NCI-H510A (cell line): ENCODE data around the gene FBXO44.
"Not testable (repeated sequence)": the region's sequence is repeated elsewhere in the genome, so short reads cannot be mapped to it uniquely, and the experiment has no call there.

ENCODE experiments used
- DNase-seq: peaks from one replicate; lab custom pipeline; 2025; lab: John Stamatoyannopoulos, UW

Gene FBXO44, protein sequence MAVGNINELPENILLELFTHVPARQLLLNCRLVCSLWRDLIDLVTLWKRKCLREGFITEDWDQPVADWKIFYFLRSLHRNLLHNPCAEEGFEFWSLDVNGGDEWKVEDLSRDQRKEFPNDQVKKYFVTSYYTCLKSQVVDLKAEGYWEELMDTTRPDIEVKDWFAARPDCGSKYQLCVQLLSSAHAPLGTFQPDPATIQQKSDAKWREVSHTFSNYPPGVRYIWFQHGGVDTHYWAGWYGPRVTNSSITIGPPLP

GRCh38 chr1:11654137-11654938, at the start of gene FBXO44, which contains the start of gene FBXO2:
FBXO44 (plus strand) TSS chr1:11654877; CDS start chr1:11655836, 959 bp downstream.
FBXO2 (minus strand) TSS chr1:11654429; CDS start chr1:11654340, 89 bp downstream.
- peak; percentile 82 for DNase-seq

DNA sequence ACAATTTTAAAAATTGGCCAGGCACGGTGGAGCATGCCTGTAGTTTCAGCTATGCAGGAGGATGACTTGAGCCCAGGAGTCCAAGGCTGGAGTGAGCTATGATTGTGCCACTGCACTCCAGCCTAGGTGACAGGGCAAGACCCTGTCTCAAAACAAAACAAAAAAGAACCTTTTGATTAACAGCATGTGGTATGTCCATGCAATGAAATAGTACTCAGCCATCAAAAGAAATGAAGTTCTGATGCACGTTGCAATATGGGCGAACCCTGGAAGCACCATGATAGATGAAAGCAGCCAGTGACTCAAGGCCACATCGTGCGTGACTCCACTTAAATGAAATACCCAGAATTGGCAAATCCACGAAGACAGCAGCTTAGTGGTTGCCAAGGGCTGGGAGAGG, 47.9 kb upstream of the FBXO44 start:
- DNase-seq = no peak

- DNase-seq = not testable (repeated sequence)
Observed at GRCh38 chr1:11608596-11609130, 46.0 kb upstream of the FBXO44 start.

GRCh38 chr1:11609378-11609777, 45.3 kb upstream of the FBXO44 start:
- not testable (repeated sequence) for DNase-seq

GRCh38 chr1:11610629-11611180, 44.0 kb upstream of the FBXO44 start:
- DNase-seq = no peak

DNA sequence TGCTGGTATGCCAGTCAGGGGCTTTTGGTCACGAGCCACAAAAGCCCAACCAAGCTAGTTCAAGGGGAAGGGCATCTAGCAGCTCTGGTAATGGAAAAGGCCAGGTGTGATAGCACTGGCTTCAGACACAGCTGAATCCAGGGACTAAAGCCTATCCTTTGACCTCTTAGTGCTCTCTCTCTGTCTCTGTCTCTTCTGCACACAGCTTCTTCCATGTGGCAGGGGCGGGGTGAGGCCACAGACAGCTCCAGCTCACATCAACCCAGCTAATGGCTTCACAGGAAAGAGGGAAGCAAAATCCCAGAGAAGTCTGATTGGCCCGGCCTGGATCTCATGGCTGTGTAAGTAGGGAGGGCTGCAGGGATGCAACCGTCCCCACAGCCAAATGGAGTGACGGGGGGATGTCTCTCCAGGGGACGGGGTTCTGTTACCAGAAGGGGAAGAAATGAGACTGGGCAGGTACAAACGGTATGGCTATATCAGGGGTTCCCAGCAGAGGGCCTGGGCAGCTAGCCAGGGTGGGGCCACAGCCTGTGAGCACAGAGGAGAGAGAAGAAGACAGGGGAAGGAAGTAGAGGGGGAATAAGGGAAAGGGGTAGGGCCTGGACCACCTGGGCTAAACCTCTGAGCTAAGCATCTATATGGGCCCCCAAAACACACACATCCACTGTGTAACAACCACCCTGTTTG, 42.9 kb upstream of the FBXO44 start:
- DNase-seq = no peak

- DNase-seq = no peak
Observed at GRCh38 chr1:11613347-11613746, 41.3 kb upstream of the FBXO44 start.

DNA sequence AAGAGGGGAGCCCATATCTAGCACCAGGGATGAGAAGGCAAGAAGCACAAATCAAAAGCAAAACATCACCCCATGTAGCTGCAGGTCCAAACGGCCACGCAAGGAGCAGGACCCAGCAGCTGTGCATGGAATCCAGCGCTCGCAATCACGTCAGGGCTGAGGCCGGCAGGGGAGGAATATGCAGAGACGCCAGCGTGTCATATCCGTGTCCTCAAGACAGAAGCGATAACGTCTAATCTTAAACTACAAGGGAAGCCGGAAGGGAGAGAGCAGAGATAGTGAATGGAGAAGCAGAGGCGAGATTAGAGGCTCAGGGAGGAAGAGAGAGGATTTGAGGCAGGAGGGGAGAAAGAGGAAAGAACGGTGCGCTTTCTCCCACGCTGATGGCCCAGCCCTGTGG, 39.6 kb upstream of the FBXO44 start:
- DNase-seq = no peak

- no peak for DNase-seq
Observed at GRCh38 chr1:11616766-11617165, 37.9 kb upstream of the FBXO44 start.

- no peak for DNase-seq
Observed at GRCh38 chr1:11617314-11617713, 37.4 kb upstream of the FBXO44 start.

DNA sequence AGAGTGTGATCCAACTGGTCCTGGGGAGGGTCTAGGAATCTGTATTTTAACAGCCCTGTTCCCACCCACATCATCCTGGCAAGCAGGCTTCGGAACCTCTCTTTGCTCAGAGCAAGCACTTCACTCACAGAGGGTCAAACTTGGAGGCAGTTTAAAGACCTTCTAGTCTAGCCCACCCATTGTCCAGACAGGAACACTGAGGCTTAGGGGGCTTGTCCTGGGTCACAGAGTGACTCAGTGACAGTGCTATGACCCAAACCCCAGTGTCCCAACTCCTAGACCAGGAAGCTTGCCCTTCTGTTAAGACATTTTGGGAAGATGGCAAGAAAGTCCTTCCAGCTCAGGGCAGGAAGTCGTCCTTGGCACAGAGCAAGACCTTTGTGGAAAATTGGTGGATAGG, 36.9 kb upstream of the FBXO44 start:
- DNase-seq = no peak

DNA sequence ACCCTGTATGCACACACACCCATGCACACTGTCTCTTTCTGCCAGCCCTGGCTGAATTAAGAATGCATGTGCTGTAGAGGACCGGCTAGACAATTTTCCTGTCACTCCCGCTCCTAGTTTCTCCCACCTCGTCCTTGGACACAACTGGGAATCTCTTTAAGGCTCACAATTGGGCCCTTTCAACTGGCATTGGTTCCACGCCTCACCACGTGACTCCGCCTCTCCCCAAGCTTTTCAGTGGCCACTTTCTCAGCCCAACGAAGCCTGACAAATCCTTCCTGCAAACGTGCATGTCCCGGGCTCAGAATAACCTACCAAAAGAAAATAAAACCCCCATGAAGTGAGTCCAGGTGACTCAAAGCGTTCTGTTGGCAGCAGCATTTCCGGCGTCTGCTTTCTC, 34.3 kb upstream of the FBXO44 start:
- DNase-seq = no peak

DNA sequence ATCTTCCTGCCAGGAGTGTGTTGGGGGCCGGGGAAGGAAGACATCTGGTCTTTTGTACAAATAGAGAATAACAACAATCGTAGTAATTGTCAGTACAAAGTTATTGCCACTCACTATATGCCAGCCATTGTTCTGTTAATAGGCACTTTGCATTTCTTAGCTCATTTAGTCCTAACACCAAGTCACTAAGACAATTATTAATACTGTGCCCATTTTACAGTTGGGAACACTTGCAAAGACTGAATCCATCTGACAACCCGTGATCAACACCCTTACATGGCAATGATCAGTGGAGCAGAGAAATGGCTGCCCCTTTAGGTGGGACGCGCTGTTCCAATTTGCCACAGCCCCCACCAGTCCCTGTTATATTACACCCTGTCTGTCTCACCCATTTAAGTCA, 33.8 kb upstream of the FBXO44 start:
- DNase-seq = no peak

DNA sequence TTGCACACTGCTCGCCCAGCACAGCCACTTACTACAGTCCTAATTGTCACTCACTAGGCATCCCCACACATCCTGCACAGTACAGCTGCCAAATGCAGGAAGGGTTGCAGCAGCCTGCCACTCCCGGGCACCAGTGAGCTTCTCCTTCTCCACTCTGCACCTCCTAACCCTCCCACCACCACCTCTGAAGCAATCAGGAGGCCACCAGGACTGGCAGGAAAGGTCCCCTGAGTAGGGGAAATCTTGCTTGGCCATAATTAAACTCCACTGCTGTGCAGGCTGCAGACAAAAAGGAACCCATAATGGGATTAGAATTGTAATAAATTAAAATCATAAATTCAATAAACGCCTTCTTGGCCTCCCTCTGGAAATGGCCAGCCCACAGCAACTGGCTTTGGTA, 32.3 kb upstream of the FBXO44 start:
- no peak for DNase-seq

DNA sequence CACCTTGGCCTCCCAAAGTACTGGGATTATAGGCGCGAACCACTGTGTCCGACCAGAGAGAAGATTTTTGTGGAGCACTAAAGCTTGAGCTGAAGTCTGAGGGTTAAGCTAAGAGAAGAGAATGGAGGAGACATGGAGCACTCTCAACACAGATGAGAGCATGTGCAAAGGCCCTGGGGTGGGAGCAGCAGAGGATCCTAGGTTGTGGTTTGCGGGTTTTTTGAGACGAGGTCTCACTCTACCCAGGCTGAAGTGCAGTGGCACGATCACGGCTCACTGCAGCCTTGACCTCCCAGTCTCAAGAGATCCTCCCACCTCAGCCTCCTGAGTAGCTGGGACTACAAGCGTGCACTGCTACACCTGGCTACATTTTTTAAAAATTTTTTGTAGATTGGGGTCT, 31.0 kb upstream of the FBXO44 start:
- no peak for DNase-seq

- no peak for DNase-seq
Observed at GRCh38 chr1:11626551-11626950, 28.1 kb upstream of the FBXO44 start.

- no peak for DNase-seq
Observed at GRCh38 chr1:11628767-11629166, 25.9 kb upstream of the FBXO44 start.

DNA sequence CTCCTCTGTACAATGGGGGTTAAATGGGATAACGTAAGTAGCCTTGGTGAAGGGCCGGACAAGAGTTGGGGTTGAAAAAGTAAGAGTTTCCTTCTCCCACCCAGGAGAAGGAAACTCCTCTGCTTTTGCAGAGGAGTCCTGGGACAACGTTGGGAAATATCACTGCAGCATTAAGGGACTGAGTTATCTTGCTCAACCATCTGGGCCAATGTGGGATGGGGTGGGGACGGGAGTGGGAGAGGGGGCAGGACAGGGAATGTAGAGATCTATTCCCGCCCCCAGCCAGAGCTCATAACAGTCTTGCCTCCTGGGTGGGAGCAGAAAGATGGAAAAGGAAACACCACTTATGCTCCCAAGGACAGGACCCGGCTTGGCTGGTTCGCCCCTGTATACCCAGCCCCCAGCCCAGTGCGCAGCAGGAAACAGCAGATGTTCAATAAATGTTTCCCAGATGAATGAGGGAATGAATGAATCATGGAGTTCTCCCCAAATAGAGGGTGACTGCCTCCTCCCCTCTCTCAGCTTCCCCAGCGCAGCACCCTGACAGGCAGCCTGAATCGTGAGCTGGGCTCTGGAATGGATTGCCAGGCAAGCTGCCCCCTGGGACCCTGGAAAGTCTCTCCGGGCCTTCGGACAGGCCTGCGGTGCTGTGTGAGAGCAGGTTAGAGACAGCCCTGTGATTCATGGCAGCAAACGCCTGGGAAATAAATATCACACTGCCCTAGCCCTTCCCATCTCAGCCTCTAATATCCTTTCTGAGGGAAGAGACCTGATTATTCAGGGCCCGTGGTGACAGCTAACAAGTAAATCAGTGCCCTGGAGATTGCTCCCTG, 25.3 kb upstream of the FBXO44 start:
- DNase-seq = no peak

DNA sequence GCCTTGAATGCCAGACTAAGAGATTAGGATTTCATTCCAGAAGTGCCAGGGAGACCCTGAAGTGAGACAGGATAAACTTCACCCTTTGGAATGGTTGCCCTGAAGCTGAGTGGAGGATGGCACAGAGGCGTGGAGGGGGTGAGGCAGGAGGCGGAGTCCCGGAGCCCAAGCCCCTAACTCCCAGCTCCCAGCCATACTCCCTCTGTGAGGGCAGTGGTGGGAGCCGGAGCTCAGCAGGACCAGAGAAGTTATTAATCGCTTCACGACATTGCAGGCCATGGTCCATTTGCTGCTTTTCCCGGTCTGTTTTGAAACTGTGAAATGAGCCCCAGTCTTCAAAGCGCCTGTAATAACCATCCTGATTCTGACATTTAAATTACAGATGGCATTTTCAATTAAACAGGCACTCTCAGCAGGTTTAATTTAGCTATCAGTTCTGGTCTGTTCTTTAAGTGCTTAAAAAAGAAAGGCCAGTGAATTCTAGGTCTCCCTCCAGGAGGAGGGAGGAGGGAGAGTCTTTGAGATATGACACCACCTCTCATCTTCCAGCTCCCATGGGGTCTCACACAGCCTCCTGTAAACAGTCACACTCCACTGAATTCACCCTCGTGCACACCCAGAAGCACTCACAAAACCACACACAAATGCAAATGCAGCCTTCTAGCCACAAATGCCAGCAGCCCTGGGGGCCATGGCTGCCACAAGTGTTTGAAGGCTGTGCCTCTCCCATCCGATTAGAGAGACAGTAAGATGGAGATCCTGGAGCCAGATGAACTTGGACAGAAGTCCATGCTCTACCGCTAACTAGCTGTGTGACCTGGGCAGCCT, 20.1 kb upstream of the FBXO44 start:
- DNase-seq = no peak

GRCh38 chr1:11638121-11638520, 16.6 kb upstream of the FBXO44 start:
- DNase-seq = no peak
